HG03469 (cell line): ENCODE data around the gene IBSP.
A peak's percentile ranks its signal among the peaks of the same experiment; 100 is the strongest.

ENCODE experiments used
- ATAC-seq: cut with Tn5 transposase; IDR thresholded peaks from one replicate; pipeline ENCODE4 v1.9.1; 2021; ENCODE audit warnings: mild to moderate bottlenecking, moderate library complexity, moderate number of reproducible peaks; ENCODE audit not compliant: unreplicated experiment

IBSP gene

GRCh38 chr4:87835743-87836142, 36.4 kb downstream of the IBSP start:
- no peak for ATAC-seq

GRCh38 chr4:87838205-87838604, 38.9 kb downstream of the IBSP start:
- no peak for ATAC-seq

- ATAC-seq: no peak
Measured at GRCh38 chr4:87838890-87839591, 39.7 kb downstream of the IBSP start.

GRCh38 chr4:87839592-87839946, 40.2 kb downstream of the IBSP start:
- ATAC-seq: no peak

GRCh38 chr4:87840149-87840548, 40.8 kb downstream of the IBSP start:
- ATAC-seq: no peak

- ATAC-seq: no peak
Measured at GRCh38 chr4:87843936-87844335, 44.6 kb downstream of the IBSP start.

GRCh38 chr4:87844452-87844851, 45.1 kb downstream of the IBSP start:
- ATAC-seq: no peak

GRCh38 chr4:87846226-87846625, 46.9 kb downstream of the IBSP start:
- no peak for ATAC-seq

- ATAC-seq: peak; percentile 85
Measured at GRCh38 chr4:87848622-87849351, 49.4 kb downstream of the IBSP start.

GRCh38 chr4:87849612-87850011, 50.3 kb downstream of the IBSP start:
- ATAC-seq: no peak

GRCh38 chr4:87851332-87851731, 52.0 kb downstream of the IBSP start:
- ATAC-seq: no peak

GRCh38 chr4:87851953-87852352, 52.6 kb downstream of the IBSP start:
- no peak for ATAC-seq

- ATAC-seq: no peak
Measured at GRCh38 chr4:87853108-87853507, 53.8 kb downstream of the IBSP start.

- no peak for ATAC-seq
Measured at GRCh38 chr4:87853891-87854290, 54.5 kb downstream of the IBSP start.

- no peak for ATAC-seq
Measured at GRCh38 chr4:87855559-87855958, 56.2 kb downstream of the IBSP start.

GRCh38 chr4:87856816-87857215, 57.5 kb downstream of the IBSP start:
- ATAC-seq: no peak

GRCh38 chr4:87857789-87858188, 58.4 kb downstream of the IBSP start:
- ATAC-seq: no peak
